Caco-2 (cell line): Measurements from ENCODE around the gene HHAT. TPM values are rescaled to one million over a fixed set of nuclear protein-coding genes. Genes with fewer than 3 reads are reported as not detected.
"Not testable (repeated sequence)": the region's sequence is repeated elsewhere in the genome, so short reads cannot be mapped to it uniquely, and the experiment has no call there.

Experiments
- BruUV-seq: library from RNA; stranded (reverse); fragments of 400-500 nt; replicated peaks from 2 replicates; lab custom pipeline; 2021; lab: Mats Ljungman, UMichigan
- CTCF ChIA-PET: fragments of 300-600 bp; sonication (Branson Sonifier 250); formaldehyde crosslinking; loops from one replicate; lab custom pipeline; 2022; ENCODE audit warnings: antibody characterized with exemption; lab: Charles Lee
- POLR2A ChIA-PET: fragments of 300-600 bp; sonication (Branson Sonifier 250); formaldehyde crosslinking; loops from one replicate; lab custom pipeline; 2022; ENCODE audit warnings: antibody characterized with exemption; lab: Charles Lee
- DNase-seq, 2 experiments: peaks; one replicate each; pipeline versions ENCODE4 v3.0.0 to v3.0.0-alpha.2; 2020 to 2022
- H3K27me3 ChIP-seq: replicated peaks from 2 replicates; pipeline ENCODE4 v1.6.0; 2011; ENCODE audit warnings: low read length; ENCODE audit not compliant: control insufficient read depth, insufficient read depth
- H3K36me3 ChIP-seq: 2 replicates; pipeline ENCODE4 v1.5.1; 2011; ENCODE audit warnings: low read length; ENCODE audit not compliant: control insufficient read depth, insufficient read depth
- H3K4me1 ChIP-seq: fragments of 250-450 bp; sonication (Bioruptor Pico); 2 replicates; pipeline ENCODE4 v1.5.1; 2020; ENCODE audit warnings: mild to moderate bottlenecking
- H3K4me3 ChIP-seq: 2 replicates; pipeline ENCODE4 v1.5.1; 2011; ENCODE audit warnings: low read depth, mild to moderate bottlenecking, control low read depth, low read length
- H3K9me3 ChIP-seq: fragments of 250-450 bp; sonication (Bioruptor Pico); 2 replicates; pipeline ENCODE4 v1.5.1; 2020; ENCODE audit warnings: mild to moderate bottlenecking, moderate library complexity
- H3K27ac Mint-ChIP-seq: one replicate; pipeline ENCODE4 v1.8.0; 2022; ENCODE audit warnings: mixed read lengths; ENCODE audit not compliant: unreplicated experiment
- H3K27me3 Mint-ChIP-seq: one replicate; pipeline ENCODE4 v1.8.0; 2022; ENCODE audit warnings: mixed read lengths; ENCODE audit not compliant: insufficient read depth, unreplicated experiment
- H3K36me3 Mint-ChIP-seq: one replicate; pipeline ENCODE4 v1.8.0; 2022; ENCODE audit warnings: mild to moderate bottlenecking, mixed read lengths; ENCODE audit not compliant: insufficient read depth, unreplicated experiment
- H3K4me1 Mint-ChIP-seq: one replicate; pipeline ENCODE4 v1.8.0; 2022; ENCODE audit warnings: low read depth, mixed read lengths; ENCODE audit not compliant: unreplicated experiment
- H3K4me3 Mint-ChIP-seq: one replicate; pipeline ENCODE4 v1.8.0; 2022; ENCODE audit warnings: mild to moderate bottlenecking, moderate library complexity, mixed read lengths; ENCODE audit not compliant: unreplicated experiment
- H3K9me3 Mint-ChIP-seq: one replicate; pipeline ENCODE4 v1.8.0; 2022; ENCODE audit warnings: mixed read lengths; ENCODE audit not compliant: unreplicated experiment
- CTCF ChIP-seq, 2 experiments: fragments of 200-600 bp in 1 of 2; IDR thresholded peaks; 1 replicate in 1 of 2; 2 replicates in 1 of 2; pipeline versions ENCODE4 v1.5.1 to v1.8.0; 2011 to 2022; ENCODE audit warnings: antibody characterized with exemption in 1 of 2, control low read depth in 1 of 2, inconsistent platforms in 1 of 2, low read depth in 1 of 2, low read length in 1 of 2, mild to moderate bottlenecking in 1 of 2, moderate library complexity in 1 of 2; ENCODE audit not compliant: insufficient read depth in 1 of 2, severe bottlenecking in 1 of 2, unreplicated experiment in 1 of 2
- intact Hi-C: fragments of 100-400 bp; cut with micrococcal nuclease; formaldehyde crosslinking; loops from one replicate; pipeline ENCODE4 v1.10.0; 2022; ENCODE audit not compliant: unreplicated experiment
- total RNA-seq: library from RNA; stranded (reverse); gene quantifications from 2 replicates; pipeline ENCODE4 v1.2.3, GENCODE V29; 2022

Gene HHAT
- total RNA-seq, 1 experiment from 2014 or later = 3.9 TPM

DNA sequence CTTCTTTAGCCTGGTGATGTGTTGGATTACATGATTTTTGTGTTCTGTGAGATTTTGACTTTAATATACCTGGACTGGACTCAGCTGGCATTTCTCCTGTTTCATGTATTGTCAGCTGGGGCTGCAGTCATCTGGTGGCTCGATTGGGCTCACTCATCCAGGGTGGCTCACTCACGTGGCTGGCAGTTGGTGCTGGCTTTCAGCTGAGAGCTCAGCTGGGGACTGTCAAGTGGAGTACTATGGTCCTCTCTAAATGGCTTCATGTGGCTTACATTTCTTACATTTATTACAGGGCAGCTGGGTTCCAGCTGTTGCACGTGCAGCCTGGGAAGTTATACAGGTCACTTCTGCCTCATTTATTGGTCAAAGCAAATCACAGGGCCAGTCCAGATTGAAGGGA, 22.8 kb downstream of the HHAT start:
- ChIA-PET CTCF (interaction anchor here (1.5 kb wide), 1 partner anchor 9 kb away, joined by 7 read pairs; no protein-coding TSS in a partner anchor), POLR2A (no interaction called here)
- Mint-ChIP-seq H3K4me3 (no peak overlapping the region), H3K27ac (no peak overlapping the region), H3K27me3 (no peaks in the 10 kb centered on the region), H3K9me3 (no peaks in the 10 kb centered on the region), H3K36me3 (no peaks in the 10 kb centered on the region), H3K4me1 (no peaks in the 10 kb centered on the region)
- Histone ChIP-seq H3K36me3 (no peaks in the 10 kb centered on the region), H3K9me3 (no peaks in the 10 kb centered on the region), H3K27me3 (no peaks in the 10 kb centered on the region), H3K4me3 (no peak overlapping the region), H3K4me1 (no peaks in the 10 kb centered on the region)
- no TSS peak for BruUV-seq
- intact Hi-C loops = no loop called here
- DNase-seq = no peak
- TF ChIP-seq CTCF (IDR thresholded peaks at IDR 0.05; ENCODE audit: insufficient read depth in 1 of 2, low read depth in 1 of 2, low read length in 1 of 2, severe bottlenecking in 1 of 2, unreplicated experiment in 1 of 2) = no peak

- Histone ChIP-seq H3K4me1 (no peaks in the 10 kb centered on the region), H3K27me3 (no peaks in the 10 kb centered on the region), H3K4me3 (no peak overlapping the region), H3K36me3 (no peaks in the 10 kb centered on the region), H3K9me3 (no peaks in the 10 kb centered on the region)
- no peak for TF ChIP-seq CTCF (IDR thresholded peaks at IDR 0.05; ENCODE audit: insufficient read depth in 1 of 2, low read depth in 1 of 2, low read length in 1 of 2, severe bottlenecking in 1 of 2, unreplicated experiment in 1 of 2)
- intact Hi-C loops = no loop called here
- Mint-ChIP-seq H3K27me3 (no peaks in the 10 kb centered on the region), H3K4me3 (no peak overlapping the region), H3K9me3 (no peaks in the 10 kb centered on the region), H3K36me3 (no peaks in the 10 kb centered on the region), H3K27ac (no peak overlapping the region), H3K4me1 (no peaks in the 10 kb centered on the region)
- DNase-seq = no peak
- POLR2A ChIA-PET = no interaction called here
- BruUV-seq = no TSS peak
- CTCF ChIA-PET = interaction anchor here (0.6 kb wide), 1 partner anchor 13 kb away, joined by 3 read pairs; no protein-coding TSS in a partner anchor
Measured at GRCh38 chr1:210352575-210352974, 23.9 kb downstream of the HHAT start.

DNA sequence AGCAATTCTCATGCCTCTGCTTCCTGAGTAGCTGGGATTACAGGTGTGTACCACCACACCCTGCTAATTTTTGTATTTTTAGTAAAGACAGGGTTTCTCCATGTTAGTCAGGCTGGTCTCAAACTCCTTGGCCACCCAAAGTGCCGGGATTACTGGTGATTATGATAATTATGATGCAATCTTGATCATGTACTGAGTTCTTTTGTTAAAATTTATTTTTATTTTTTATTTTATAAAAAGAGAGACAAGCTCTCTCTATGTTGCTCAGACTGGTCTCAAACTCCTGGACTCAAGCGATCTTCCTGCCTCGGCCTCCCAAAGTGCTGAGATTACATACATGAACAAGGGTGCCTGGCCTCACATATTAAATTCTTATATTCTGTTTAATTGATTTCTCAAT, 25.6 kb downstream of the HHAT start:
- H3K36me3 ChIP-seq, CTCF ChIA-PET, H3K27ac Mint-ChIP-seq, BruUV-seq, DNase-seq, POLR2A ChIA-PET, H3K27me3 Mint-ChIP-seq, intact Hi-C loops, H3K4me1 ChIP-seq, H3K4me3 Mint-ChIP-seq, H3K36me3 Mint-ChIP-seq, H3K4me3 ChIP-seq, H3K4me1 Mint-ChIP-seq, H3K9me3 ChIP-seq, H3K27me3 ChIP-seq, H3K9me3 Mint-ChIP-seq: not testable (repeated sequence)

DNA sequence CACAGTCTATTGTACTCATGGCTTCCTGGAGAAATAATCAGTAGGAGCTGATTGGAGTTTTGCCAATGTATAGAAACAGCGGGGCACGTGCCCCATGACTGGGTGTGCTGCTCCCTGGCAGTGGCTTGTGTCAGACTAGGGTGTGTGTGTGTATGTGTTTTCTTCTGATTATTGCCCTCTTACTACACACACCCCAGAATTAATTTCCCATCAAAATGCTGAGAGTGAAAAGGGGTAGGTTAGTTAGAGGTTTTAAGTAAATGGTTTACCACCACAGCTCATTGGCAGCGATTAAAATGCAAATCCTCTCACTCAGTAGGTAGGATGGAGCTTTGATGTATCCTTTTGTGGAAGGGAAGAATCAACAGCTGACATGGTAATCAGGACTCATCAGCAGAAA, 29.9 kb downstream of the HHAT start:
- no peak overlapping the region for H3K27ac Mint-ChIP-seq
- BruUV-seq = no TSS peak
- ChIA-PET POLR2A (no interaction called here), CTCF (interaction anchor here (0.6 to 1.1 kb wide), 3 partner anchors 15 to 48 kb away, joined by 3 to 4 read pairs (median 3); no protein-coding TSS in a partner anchor)
- intact Hi-C loops = no loop called here
- H3K9me3 Mint-ChIP-seq = no peaks in the 10 kb centered on the region
- H3K4me1 Mint-ChIP-seq = peaks cover 6% of the 10 kb centered on the region
- H3K9me3 ChIP-seq = no peaks in the 10 kb centered on the region
- H3K27me3 Mint-ChIP-seq = no peaks in the 10 kb centered on the region
- H3K4me1 ChIP-seq = no peaks in the 10 kb centered on the region
- no peaks in the 10 kb centered on the region for H3K36me3 Mint-ChIP-seq
- TF ChIP-seq CTCF (IDR thresholded peaks at IDR 0.05; ENCODE audit: insufficient read depth in 1 of 2, low read depth in 1 of 2, low read length in 1 of 2, severe bottlenecking in 1 of 2, unreplicated experiment in 1 of 2) = no peak
- DNase-seq = no peak
- H3K4me3 Mint-ChIP-seq = no peak overlapping the region
- no peaks in the 10 kb centered on the region for H3K36me3 ChIP-seq
- no peaks in the 10 kb centered on the region for H3K27me3 ChIP-seq
- no peak overlapping the region for H3K4me3 ChIP-seq
